IPS-11a (cell line): ENCODE data around the gene FBXL17.

ENCODE experiments used
- H3K4me3 ChIP-seq: one replicate; pipeline ENCODE4 v1.5.1; 2013; ENCODE audit warnings: low read depth, low read length, control low read depth

The FBXL17 gene

DNA sequence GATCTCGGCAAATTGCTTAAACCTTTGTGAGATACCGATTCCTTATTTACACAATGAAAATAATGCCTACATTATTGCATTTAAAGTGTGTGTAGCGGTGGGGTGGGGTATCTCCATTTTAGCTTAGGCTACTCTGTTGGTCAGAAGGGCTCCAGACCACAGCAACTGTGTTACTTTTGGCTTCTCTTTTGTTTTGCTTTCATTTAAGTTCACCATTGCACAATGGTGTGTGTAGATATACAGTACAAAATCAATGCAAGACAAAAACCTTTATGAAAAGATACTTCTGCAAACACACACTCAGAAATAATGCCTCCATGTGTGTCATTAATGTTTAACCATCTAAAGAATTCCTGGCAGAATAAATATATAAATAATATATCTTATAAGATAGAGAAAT, 279.4 kb downstream of the FBXL17 start:
- H3K4me3 ChIP-seq: no peak overlapping the region

DNA sequence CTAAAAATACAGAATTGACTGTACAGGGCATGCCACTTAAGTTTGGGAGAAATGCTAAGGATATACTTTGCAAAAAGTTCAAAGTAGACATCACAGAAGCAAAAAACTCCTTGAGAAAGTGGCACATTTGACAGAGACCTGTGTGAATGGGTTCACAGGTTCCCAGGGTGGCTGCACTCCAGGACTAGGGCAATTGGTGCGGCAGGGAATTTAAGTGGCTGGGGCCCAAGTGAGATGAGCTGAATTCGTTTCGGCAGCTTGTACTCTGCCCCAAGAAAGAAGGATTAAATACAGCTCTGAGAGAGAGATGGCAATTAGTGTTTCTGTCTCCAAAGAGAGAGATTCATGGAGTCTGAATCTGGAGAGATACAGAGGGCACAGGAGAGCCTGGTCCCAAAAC, 280.1 kb downstream of the FBXL17 start:
- H3K4me3 ChIP-seq: no peak overlapping the region

DNA sequence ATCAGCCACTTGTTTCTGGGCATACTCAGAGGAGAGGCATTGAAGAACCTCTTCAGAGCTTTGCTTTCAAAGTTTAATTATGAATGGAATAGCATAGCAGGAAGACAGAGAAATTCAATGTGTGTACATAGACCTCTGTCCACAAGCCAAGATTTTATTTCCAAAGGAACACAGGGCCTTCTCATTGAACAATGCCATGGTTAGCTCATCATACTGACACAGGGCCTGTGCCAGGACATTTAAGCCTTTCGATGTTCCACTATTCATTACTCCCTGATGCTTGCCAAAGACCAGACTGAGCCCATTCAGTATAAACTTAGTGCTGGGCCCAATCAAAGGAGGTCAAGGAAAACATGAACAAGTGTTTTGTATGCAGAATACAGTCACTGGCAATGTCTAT, 280.8 kb downstream of the FBXL17 start:
- H3K4me3 ChIP-seq: no peak overlapping the region

DNA sequence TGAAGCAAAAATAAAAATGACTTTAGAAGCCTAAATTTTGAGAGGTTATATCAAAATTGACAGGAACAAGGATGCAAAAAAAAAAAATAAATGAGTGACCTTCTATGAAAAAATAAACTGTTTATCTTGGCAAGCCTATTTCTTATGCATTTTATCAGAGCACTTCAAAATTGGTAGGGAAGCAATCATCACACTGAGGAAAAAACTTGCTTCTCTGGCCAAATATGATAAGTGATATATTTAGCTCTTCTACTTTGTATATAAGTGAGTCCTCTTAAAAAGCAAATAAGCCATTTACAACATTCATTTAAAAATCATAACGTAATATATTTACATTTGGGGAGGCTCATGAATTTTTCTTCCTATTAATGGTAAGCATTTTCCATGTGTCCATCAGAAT, 287.1 kb downstream of the FBXL17 start:
- H3K4me3 ChIP-seq: no peak overlapping the region

DNA sequence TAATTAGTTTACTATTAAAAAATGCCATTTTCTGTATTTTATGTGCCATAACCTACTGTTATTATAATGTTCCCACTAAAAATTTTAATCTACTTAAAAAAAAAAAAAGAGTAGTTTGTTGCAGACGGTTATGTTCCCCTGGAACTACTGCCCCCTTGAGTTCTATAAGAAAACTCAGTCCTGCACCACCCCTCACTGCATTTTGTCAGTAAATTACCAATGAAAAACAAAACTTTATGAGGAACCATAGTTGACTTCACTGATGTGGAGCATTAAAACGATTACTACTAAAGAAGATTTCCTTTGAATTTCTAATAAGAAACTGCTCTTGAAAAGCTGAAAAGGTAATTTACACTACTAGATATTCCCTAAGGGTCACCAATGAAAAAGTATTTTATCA, 288.7 kb downstream of the FBXL17 start:
- H3K4me3 ChIP-seq: no peak overlapping the region

DNA sequence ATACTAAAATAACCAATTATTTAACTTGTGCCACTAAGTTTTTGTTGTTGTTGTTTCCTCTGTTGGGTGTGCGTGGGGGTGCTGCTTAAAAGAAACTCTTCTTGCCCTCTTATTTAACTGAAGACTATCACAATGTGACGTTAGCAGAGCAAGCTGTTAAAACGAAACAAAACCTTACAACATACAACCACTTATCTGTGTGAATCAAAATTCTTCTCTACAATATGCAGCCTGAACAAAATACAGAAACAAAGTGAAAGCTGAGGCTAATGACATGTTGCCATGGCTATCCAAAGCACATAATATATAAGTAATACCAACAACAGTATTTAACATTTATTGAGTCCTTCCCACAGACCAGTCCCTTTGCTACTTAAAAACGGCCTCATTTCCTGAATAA, 291.0 kb downstream of the FBXL17 start:
- no peak overlapping the region for H3K4me3 ChIP-seq

DNA sequence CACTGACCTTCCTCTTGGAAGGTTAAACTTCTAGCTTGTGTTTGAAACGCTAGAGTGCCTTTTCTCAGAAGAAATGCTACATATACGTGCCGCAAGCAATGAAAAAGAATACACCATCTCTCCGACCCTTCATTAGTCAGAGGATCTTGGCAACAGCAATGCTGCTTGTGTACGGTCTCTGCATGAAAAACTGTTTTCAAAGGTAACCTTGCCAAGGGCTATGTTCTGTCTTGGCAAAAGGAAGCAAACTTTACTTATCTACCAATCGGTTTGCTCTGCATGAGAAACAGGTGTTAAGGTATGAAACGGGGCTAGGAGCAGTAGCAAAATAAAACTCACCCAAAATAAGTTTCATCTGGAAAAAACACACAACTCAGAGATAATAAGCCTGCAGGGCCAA, 297.8 kb downstream of the FBXL17 start:
- H3K4me3 ChIP-seq: no peak overlapping the region

DNA sequence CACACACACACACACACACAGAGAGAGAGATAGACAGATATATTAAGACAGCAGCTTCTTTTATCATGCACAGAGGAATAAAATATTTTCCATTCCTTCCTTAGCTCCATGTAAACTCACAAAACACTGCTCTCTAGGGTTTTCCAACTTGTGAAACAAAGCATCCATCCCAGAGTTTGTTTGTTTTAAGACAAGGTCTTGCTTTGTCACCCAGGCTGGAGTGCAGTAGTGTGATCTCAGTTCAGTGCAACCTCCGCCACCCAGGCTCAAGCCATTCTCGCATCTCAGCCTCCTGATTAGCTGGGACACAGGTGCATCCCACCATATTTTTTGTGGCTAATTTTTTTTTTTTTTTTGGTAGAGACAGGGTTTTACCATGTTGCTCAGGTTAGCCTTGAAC, 298.7 kb downstream of the FBXL17 start:
- H3K4me3 ChIP-seq: no peak overlapping the region

DNA sequence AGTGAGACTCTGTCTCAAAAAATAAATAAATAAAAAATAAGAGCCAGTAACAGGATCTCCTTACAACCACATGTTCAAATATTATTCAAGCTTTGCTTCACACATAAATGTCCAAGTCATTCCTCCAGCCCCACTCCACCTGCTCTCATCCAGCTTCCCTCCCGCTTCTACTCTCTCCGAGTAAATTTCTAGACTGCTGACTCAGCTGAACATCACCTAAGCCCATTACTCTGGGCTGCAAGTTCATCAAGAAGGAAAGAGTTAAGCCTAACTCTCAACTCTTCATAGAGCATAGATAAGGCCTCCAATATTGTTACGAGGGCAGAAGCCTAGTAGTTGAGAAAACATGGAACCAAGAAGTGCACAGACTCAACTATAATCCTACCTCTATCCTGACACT, 300.2 kb downstream of the FBXL17 start:
- H3K4me3 ChIP-seq: no peak overlapping the region

DNA sequence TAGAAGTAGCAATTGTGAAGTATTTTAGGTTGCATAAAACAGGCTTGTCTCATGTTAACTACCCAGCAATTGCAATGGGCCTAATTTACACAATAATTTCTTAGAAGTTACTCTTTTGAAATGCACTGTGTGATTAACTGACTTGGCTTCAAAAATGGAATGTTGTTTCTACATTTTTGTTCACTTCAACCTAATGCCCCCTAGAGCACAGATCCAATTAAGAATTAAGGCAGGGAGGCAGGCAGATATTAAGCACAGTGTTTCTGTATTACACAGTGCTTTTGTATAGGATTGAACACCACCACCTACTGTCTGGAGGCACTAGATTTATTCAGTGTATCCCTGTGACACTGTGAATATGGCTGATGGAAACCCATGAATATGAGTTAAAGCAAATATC, 302.1 kb downstream of the FBXL17 start:
- no peak overlapping the region for H3K4me3 ChIP-seq

DNA sequence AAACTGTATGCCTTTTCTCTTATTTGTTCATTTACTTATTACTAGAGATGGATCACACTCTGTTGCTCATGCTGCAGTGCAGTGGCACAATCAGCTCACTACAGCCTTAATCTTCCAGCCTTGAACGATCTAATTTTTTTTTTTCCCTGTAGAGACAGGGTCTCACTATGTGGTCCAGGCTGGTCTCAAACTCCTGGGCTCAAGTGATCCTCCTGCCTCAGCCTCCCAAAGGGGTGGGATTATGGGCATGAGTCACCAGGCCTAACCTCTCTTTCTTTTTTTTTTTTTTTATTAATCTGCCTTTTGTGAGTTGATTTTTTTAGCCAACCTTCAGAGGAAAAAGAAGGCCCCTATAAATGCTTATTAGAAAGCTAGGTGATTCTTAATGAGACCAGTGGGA, 303.0 kb downstream of the FBXL17 start:
- H3K4me3 ChIP-seq: no peak overlapping the region

DNA sequence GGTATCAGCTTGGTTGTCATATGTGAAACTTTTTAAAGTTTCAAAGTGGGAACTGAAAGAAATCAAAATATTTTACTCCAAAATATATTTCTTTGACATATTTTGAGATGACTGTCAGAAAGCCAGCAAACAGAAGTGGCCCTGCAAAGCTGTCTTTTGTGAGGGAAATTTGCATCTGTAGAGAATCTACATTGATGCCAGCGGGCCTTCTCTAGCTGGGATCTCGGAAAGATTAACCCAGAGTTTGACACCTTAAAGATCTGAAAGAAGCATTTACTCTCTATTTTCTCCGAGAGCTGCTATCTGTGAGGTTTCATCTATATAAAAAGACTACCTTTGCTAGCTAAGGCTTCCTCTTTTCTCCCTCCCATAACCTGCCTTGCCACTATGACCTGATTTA, 303.6 kb downstream of the FBXL17 start:
- no peak overlapping the region for H3K4me3 ChIP-seq

DNA sequence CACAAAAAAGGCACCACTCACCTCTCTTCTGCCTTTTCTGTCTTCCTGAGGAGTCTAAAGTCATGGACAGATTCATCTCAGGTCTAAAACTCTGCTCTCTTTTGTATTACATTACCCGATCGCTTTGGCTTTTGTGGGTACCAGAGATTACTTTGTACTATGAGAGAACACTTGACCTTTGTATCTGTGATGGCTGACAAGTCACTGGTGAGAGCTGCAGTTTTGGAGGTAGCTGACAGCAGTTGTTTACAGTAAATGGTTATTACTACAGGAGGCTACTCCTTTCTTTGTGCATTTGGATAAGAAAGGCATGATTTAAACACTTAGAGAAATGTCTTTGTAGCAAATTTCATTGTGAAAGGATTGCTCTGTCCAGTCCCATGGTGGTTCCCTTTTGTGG, 307.3 kb downstream of the FBXL17 start:
- H3K4me3 ChIP-seq: no peak overlapping the region

DNA sequence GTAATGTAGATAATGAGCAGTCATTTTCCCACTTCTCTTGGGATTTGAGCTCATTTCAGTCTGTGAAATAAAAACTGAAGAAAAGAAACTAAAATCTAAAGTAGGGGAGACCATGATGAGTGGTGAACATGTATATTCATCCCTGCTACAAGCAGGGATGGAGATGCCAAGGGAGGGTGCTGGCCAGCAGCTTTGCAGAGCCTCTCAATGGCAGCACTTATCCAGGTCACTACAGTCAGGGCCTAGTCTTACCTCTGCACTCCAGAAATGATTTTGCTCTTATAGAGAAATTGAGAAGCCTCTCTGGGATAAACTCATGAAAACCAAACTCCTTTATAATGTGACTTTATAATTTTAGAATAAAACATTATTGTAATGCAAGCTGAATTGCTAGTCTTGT, 317.6 kb downstream of the FBXL17 start:
- H3K4me3 ChIP-seq: no peak overlapping the region

DNA sequence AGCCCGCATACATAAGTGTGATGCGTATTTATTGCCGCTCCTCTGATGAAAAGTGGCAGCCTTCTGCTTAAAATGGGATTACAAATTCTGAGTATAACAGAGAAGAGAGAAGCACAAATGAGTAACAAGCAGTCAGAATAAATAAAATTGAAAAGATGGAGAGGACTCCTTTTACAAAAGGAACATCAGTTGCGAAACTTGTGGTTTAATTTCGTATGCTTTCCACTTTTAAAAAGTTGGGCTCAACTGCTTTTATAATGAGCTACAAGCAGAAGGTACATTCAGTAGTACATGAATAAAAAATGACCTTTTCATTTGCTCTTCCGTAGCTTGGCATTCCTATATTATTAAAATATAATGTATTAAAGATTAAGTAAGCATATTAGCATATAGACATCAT, 320.0 kb downstream of the FBXL17 start:
- no peak overlapping the region for H3K4me3 ChIP-seq

DNA sequence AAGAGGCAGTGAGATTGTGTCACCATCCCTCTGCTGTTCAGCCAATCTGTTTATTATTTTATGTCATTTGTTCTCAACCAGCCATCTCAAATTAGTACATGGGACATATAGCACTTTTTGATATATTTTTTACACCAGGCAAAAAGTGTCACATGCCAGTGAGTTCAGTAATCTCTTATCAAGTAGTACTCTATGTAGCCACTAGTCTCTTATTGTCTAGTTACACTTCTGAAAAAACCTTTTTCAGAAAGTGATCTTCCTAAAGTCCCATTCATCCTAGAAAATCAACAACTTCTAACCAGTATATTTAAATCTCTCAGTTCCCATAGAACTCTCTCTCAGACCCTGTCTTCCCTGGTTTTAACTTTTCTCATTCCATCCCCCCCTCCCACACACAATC, 321.6 kb downstream of the FBXL17 start:
- H3K4me3 ChIP-seq: no peak overlapping the region

DNA sequence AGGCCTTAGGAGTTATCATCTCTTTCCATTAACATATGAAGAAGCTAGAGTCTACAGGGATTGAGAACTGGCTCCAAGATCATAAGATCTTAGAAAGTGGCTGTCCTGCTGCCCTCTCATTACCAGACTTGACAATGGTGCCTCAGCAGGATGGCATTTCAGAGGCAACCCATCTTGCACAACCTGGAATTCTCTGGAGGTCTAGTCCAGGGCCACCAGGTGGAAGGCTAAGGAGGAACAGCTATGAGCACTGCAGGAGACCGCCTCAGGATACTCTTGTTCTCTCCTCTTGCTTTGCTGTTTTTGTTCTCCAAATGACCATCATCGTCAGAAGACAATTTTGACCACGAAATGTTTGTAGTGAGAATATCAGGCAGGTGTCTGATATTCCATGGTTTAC, 322.6 kb downstream of the FBXL17 start:
- H3K4me3 ChIP-seq: no peak overlapping the region

DNA sequence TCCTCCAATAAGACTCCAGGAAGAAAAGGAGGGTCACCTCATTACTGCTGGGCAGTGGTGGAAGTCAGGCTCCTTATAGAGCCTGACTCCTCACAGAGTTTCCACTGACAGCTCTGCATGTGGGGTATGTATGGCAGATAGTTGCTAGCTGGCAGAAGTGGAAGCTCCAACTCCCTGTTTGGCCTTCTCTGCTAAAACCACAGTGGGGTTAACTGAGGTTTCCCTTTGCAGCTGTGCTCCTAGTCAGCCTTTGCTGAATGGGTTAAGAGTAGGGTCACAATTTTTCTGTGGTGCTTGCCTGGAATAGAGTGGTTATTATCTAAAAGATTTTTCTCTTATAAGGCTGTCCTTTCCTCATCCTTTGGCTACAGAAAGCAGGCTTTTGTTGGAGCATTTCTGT, 327.5 kb downstream of the FBXL17 start:
- H3K4me3 ChIP-seq: no peak overlapping the region

DNA sequence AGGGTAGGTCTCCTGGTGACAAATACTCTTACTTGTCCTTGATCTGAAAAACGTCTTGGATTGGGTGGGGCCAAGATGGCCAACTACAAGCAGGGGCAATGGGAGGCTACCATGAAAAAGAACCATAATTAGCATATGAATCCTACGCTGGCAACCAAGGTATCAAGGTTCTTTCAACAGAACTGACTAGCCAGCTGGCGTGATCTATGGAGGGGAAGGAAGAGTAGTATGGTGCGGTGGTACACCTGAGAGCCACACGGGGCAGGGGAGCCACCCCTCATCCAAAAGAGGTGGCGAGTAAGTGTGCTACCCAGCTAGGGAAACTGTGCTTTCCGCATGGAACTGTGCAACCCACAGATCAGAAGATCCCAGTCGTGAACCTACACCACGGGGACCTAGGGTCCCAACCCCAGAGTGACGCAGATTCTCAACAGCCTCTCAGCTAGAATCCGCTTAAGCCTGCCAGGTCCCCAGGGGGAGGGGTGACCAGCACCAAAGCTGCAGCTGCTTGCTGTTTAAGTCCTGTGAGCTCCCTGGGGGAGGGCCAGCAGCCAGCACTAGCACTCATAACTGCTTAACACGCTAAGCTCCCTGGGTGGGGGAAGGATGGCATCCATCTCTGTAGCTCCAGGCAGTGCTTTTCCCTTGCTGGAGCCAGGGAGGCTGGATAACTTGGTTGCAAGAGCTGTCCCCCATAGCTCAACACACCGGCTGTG, 334.8 kb downstream of the FBXL17 start:
- H3K4me3 ChIP-seq: no peak overlapping the region

DNA sequence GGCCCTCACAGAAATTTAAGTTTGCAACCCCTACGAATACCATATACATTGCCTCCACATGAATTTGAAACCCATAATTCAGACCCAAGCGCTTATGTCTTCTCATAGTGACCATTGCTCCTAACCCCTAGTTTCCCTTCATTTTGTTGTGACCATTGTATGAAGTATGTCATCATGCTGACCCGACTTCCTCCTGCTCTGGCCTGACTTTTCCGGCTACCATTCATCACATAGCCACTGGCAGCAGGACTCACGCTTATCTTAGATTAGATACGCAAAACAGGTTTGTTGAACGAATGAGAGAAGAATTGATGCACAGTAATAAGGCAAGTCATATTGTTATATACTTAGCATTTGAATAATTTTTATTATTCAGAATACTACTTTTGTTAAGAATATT, 345.4 kb downstream of the FBXL17 start:
- H3K4me3 ChIP-seq: no peak overlapping the region

DNA sequence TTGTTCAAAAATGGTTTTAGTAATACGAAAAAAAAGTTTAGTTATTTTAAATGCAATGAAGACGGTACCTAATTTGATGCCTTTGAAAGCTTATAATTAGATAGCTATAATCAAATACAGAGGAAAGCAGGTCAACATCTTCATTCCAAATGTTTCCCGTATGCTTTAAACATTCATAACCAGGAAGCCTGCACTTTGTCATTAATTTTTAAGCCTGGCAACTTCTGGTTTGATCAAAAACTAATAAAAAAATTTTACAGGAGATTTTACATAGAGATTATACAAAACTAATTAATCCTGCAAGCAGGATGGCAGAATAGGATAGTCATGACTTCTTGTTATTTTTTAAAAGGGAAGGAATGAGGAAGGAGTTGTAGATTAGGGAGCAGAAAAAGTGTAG, 353.0 kb downstream of the FBXL17 start:
- no peak overlapping the region for H3K4me3 ChIP-seq

DNA sequence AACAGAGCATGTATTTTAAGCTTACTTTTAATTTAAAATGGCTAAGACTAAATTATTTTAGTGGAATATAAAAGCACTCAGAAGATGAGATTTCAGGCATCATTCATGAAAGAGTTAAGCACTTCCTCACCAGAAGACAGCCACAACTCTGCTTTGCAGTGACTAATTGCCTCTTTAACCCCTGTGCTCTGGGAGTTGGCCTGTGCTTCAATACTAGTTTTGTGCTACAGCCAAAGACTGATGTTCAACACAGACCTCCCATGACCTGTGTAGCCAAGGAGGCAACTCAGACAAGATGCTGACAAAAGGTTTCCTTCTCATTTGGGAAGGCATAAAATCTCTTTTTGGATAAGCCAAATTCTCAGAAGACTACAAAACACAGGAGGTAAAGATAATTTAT, 353.5 kb downstream of the FBXL17 start:
- no peak overlapping the region for H3K4me3 ChIP-seq

DNA sequence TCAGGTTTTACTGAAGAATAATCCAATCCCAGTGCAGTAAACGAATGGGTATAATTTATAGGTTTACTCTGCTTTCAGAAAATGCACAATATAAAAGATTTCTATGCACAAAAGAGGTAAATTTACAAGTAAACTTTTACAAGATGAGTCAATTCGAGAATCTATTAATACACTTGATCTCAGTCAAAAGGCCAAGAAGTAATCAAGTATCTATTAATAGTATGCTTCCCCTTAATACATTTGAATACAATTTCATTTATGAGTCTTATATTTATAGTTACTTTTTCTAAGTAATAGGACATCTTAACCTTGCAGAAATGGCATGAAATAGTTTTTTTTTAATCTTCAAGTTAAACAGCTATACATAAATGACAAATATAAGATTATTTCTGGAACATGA, 355.9 kb downstream of the FBXL17 start:
- H3K4me3 ChIP-seq: no peak overlapping the region

DNA sequence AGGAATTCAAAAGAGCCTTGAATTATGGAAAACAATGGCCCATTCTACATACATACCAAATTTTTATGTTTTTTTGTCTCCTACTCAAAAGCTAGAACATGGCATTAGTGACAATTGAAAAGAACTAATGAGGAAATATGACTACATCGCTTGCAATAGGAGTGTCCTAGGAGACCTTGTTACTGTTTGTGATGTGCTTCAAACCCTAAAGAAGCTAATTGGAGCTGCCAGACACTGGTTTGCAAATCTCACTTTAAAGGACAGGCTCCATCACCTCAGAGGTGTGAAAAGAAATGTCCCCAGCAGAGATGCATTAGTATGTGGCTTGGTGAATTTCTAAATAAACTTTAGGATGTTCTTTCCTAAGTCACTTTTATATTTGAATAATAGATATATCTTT, 356.9 kb downstream of the FBXL17 start:
- no peak overlapping the region for H3K4me3 ChIP-seq
